SH-SY5Y (cell line): Measurements from ENCODE around the gene CD3D.

ENCODE experiments used
- GATA2 ChIP-seq: IDR thresholded peaks from 2 replicates; pipeline ENCODE4 v1.6.1; 2011; ENCODE audit warnings: mild to moderate bottlenecking, low read depth, low read length
- GATA3 ChIP-seq: IDR thresholded peaks from 2 replicates; pipeline ENCODE4 v1.6.1; 2011; ENCODE audit warnings: low read depth, mild to moderate bottlenecking, low read length, moderate library complexity

Gene CD3D

GRCh38 chr11:118320515-118320914 lies 22.0 kb downstream of the CD3D start:
- TF ChIP-seq GATA3, result no peak
- no peak for TF ChIP-seq GATA2

- TF ChIP-seq GATA2 (no peak), GATA3 (no peak)
These were observed 23.2 kb downstream of the CD3D start for GRCh38 chr11:118319337-118319707.

GRCh38 chr11:118318581-118319336 lies 23.7 kb downstream of the CD3D start:
- TF ChIP-seq GATA3, result no peak
- no peak for TF ChIP-seq GATA2

GRCh38 chr11:118318124-118318523 lies 24.4 kb downstream of the CD3D start:
- TF ChIP-seq GATA3 (no peak), GATA2 (no peak)

- TF ChIP-seq GATA2 (no peak), GATA3 (no peak)
These were observed 27.5 kb downstream of the CD3D start for GRCh38 chr11:118314988-118315411.

GRCh38 chr11:118313242-118313641 lies 29.3 kb downstream of the CD3D start:
- no peak for TF ChIP-seq GATA2
- no peak for TF ChIP-seq GATA3

- TF ChIP-seq GATA2 (no peak), GATA3 (no peak)
These were observed 30.2 kb downstream of the CD3D start for GRCh38 chr11:118312328-118312727.

- TF ChIP-seq GATA3 (no peak), GATA2 (no peak)
These were observed 31.0 kb downstream of the CD3D start for GRCh38 chr11:118311518-118311917.

- TF ChIP-seq GATA3, result no peak
- no peak for TF ChIP-seq GATA2
These were observed 31.6 kb downstream of the CD3D start for GRCh38 chr11:118310781-118311485.

GRCh38 chr11:118310271-118310670 lies 32.2 kb downstream of the CD3D start:
- no peak for TF ChIP-seq GATA2
- TF ChIP-seq GATA3, result no peak

- TF ChIP-seq GATA3 (no peak), GATA2 (no peak)
These were observed 35.9 kb downstream of the CD3D start for GRCh38 chr11:118306556-118306955.

GRCh38 chr11:118305726-118306125 lies 36.8 kb downstream of the CD3D start:
- TF ChIP-seq GATA3 (no peak), GATA2 (no peak)

GRCh38 chr11:118304568-118305248 lies 37.8 kb downstream of the CD3D start, which contains the start of gene CD3E:
CD3E (plus strand) TSS chr11:118304730; CDS start chr11:118304953, 223 bp downstream.
- TF ChIP-seq GATA3 (no peak), GATA2 (no peak)

GRCh38 chr11:118304227-118304567 lies 38.3 kb downstream of the CD3D start:
- TF ChIP-seq GATA3 (no peak), GATA2 (no peak)
